Testis (tissue), 2 donors: Measurements from ENCODE around the gene SBK2.

ENCODE experiments used
- POLR2A ChIP-seq: fragments of 450-650 bp; IDR thresholded peaks from one replicate; pipeline ENCODE4 v1.6.1; 2017; ENCODE audit warnings: antibody characterized with exemption, mild to moderate bottlenecking, moderate library complexity
- TF ChIP-seq, protein P1 (sequence below), 3 experiments: fragments of 450-650 bp in 2 of 3; fragments of 200-600 bp in 1 of 3; sonication (generic) in 1 of 3; IDR thresholded peaks; one replicate each; pipeline ENCODE4 v1.5.1; 2016 to 2019; ENCODE audit warnings: antibody characterized with exemption in 3 of 3, mild to moderate bottlenecking in 2 of 3, moderate library complexity in 1 of 3

DNA sequence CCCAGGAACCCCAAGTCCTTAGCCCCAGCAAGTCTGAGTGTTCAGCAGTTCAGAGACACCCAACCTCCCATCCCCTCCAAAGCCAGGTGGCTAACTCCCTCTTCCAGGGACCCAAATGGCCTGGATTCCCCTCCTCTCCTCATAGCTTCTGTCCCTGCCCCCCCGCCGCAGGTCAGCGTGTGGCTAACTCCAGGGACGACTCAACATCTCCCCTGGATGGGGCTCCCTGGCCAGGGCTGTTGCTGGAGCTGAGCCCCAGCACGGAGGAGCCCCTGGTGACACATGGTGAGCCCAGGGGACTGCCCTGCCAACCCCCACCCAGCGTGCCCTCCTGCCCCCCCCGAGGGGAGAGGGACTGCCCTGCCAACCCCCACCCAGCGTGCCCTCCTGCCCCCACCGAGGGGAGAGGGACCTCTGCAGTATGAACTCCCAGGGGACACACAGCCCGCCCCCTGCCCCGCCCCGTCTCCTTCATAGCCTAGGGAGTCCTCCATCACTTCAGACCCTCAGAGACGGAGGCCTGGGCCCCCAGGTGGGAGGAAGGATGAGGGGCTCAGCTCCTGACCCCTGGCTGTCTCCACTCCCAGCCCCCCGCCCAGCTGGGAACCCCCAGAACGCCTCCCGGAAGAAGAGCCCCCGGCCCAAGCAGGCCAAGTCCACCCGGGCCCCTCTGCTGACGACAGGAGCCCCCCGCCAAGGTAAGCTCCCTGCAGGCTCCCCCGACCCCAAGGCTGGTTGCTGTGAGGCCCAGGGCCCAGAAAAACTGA, 47.0 kb downstream of the SBK2 start:
- TF ChIP-seq, protein P1, sequence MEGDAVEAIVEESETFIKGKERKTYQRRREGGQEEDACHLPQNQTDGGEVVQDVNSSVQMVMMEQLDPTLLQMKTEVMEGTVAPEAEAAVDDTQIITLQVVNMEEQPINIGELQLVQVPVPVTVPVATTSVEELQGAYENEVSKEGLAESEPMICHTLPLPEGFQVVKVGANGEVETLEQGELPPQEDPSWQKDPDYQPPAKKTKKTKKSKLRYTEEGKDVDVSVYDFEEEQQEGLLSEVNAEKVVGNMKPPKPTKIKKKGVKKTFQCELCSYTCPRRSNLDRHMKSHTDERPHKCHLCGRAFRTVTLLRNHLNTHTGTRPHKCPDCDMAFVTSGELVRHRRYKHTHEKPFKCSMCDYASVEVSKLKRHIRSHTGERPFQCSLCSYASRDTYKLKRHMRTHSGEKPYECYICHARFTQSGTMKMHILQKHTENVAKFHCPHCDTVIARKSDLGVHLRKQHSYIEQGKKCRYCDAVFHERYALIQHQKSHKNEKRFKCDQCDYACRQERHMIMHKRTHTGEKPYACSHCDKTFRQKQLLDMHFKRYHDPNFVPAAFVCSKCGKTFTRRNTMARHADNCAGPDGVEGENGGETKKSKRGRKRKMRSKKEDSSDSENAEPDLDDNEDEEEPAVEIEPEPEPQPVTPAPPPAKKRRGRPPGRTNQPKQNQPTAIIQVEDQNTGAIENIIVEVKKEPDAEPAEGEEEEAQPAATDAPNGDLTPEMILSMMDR (IDR thresholded peaks at IDR 0.05), result no peak
- TF ChIP-seq POLR2A, result no peak
